22Rv1 (cell line): Measurements from ENCODE around the gene ANKS1A.

Source experiments
- CTCF ChIP-seq: fragments of 450-650 bp; IDR thresholded peaks from 2 replicates; pipeline ENCODE4 v1.5.1; 2017; ENCODE audit warnings: mild to moderate bottlenecking
- ZFX ChIP-seq: fragments of 450-650 bp; IDR thresholded peaks from 2 replicates; pipeline ENCODE4 v1.6.1; 2017; ENCODE audit warnings: antibody characterized with exemption, borderline replicate concordance

GRCh38 chr6:34901930-34902329 lies 12.9 kb downstream of the ANKS1A start:
- no peak for TF ChIP-seq CTCF
- no peak for TF ChIP-seq ZFX
